HG02973 (cell line): Measurements from ENCODE around the gene CXCR4.
"Not testable (repeated sequence)": the region's sequence is repeated elsewhere in the genome, so short reads cannot be mapped to it uniquely, and the experiment has no call there.

ENCODE experiments used
- ATAC-seq: cut with Tn5 transposase; IDR thresholded peaks from one replicate; pipeline ENCODE4 v1.9.1; 2021; ENCODE audit warnings: moderate library complexity; ENCODE audit not compliant: unreplicated experiment

CXCR4 gene

GRCh38 chr2:136080114-136080513, 37.8 kb downstream of the CXCR4 start:
- no peak for ATAC-seq

GRCh38 chr2:136077107-136077506, 40.8 kb downstream of the CXCR4 start:
- no peak for ATAC-seq

GRCh38 chr2:136075476-136075875, 42.5 kb downstream of the CXCR4 start:
- ATAC-seq, result no peak

GRCh38 chr2:136072621-136073020, 45.3 kb downstream of the CXCR4 start:
- ATAC-seq, result no peak

- not testable (repeated sequence) for ATAC-seq
Measured at GRCh38 chr2:136071887-136072286, 46.1 kb downstream of the CXCR4 start.

- no peak for ATAC-seq
Measured at GRCh38 chr2:136070913-136071312, 47.0 kb downstream of the CXCR4 start.

- no peak for ATAC-seq
Measured at GRCh38 chr2:136069773-136070172, 48.2 kb downstream of the CXCR4 start.

- ATAC-seq, result no peak
Measured at GRCh38 chr2:136068581-136069227, 49.2 kb downstream of the CXCR4 start.

- ATAC-seq, result no peak
Measured at GRCh38 chr2:136067897-136068580, 49.9 kb downstream of the CXCR4 start.

GRCh38 chr2:136067459-136067858, 50.5 kb downstream of the CXCR4 start:
- no peak for ATAC-seq

- ATAC-seq, result peak; percentile 66
Measured at GRCh38 chr2:136065907-136066306, 52.0 kb downstream of the CXCR4 start.

GRCh38 chr2:136065384-136065783, 52.6 kb downstream of the CXCR4 start:
- ATAC-seq, result peak; percentile 21
